ENCODE data around the gene DKK3.
A peak's percentile ranks its signal among the peaks of the same experiment; 100 is the strongest.

The DKK3 gene

GRCh38 chr11:12023015-12023414 lies 14.6 kb upstream of the DKK3 start:
- CTCF ChIA-PET = interaction anchor here (0.6 kb wide), 1 partner anchor 21 kb away, joined by 3 read pairs; no protein-coding TSS in a partner anchor
- Mint-ChIP-seq H3K9me3 (no peaks in the 10 kb centered on the region), H3K4me1 (no peaks in the 10 kb centered on the region)

GRCh38 chr11:12020546-12020945 lies 12.1 kb upstream of the DKK3 start:
- no peak overlapping the region for H3K27ac Mint-ChIP-seq
- CTCF ChIA-PET = no interaction called here
- H3K9me3 Mint-ChIP-seq = no peaks in the 10 kb centered on the region
- no peak overlapping the region for H3K4me3 Mint-ChIP-seq
- DNase-seq = no peak
- peaks cover 36% of the 10 kb centered on the region for H3K27me3 Mint-ChIP-seq
- H3K4me1 Mint-ChIP-seq = no peaks in the 10 kb centered on the region
- no peaks in the 10 kb centered on the region for H3K36me3 Mint-ChIP-seq

More at GRCh38 chr11:12023015-12023414, 14.6 kb upstream of the DKK3 start:
- no peak for DNase-seq
- no peak overlapping the region for H3K4me3 Mint-ChIP-seq
- peaks cover 16% of the 10 kb centered on the region for H3K27me3 Mint-ChIP-seq
- no peaks in the 10 kb centered on the region for H3K36me3 Mint-ChIP-seq
- no peak overlapping the region for H3K27ac Mint-ChIP-seq

GRCh38 chr11:12019866-12020416 lies 11.5 kb upstream of the DKK3 start:
- Mint-ChIP-seq H3K27ac (no peak overlapping the region), H3K4me1 (no peaks in the 10 kb centered on the region), H3K4me3 (no peak overlapping the region), H3K9me3 (no peaks in the 10 kb centered on the region), H3K27me3 (peaks cover 36% of the 10 kb centered on the region), H3K36me3 (no peaks in the 10 kb centered on the region)
- CTCF ChIA-PET = interaction anchor here (1.9 kb wide), 1 partner anchor 269 kb away, joined by 7 read pairs; no protein-coding TSS in a partner anchor
- DNase-seq = no peak

- no peak for DNase-seq
- H3K9me3 Mint-ChIP-seq = no peaks in the 10 kb centered on the region
- peaks cover 42% of the 10 kb centered on the region for H3K27me3 Mint-ChIP-seq
- no peaks in the 10 kb centered on the region for H3K4me1 Mint-ChIP-seq
- H3K36me3 Mint-ChIP-seq = no peaks in the 10 kb centered on the region
- H3K4me3 Mint-ChIP-seq = no peak overlapping the region
- CTCF ChIA-PET = interaction anchor here (1.1 to 1.9 kb wide), 2 partner anchors 8 to 269 kb away, joined by 3 to 7 read pairs; no protein-coding TSS in a partner anchor
- H3K27ac Mint-ChIP-seq = no peak overlapping the region
Measured at GRCh38 chr11:12019337-12019736, 10.9 kb upstream of the DKK3 start.

- peaks cover 55% of the 10 kb centered on the region for H3K27me3 Mint-ChIP-seq
- DNase-seq = no peak
- CTCF ChIA-PET = interaction anchor here (1.0 to 1.9 kb wide), 2 partner anchors 9 to 271 kb away, joined by 4 to 7 read pairs; partner anchors contain the start of gene DKK3
- no peak overlapping the region for H3K4me3 Mint-ChIP-seq
- H3K27ac Mint-ChIP-seq = no peak overlapping the region
- no peaks in the 10 kb centered on the region for H3K4me1 Mint-ChIP-seq
- H3K36me3 Mint-ChIP-seq = no peaks in the 10 kb centered on the region
- no peaks in the 10 kb centered on the region for H3K9me3 Mint-ChIP-seq
Measured at GRCh38 chr11:12017865-12018453, 9.5 kb upstream of the DKK3 start.

GRCh38 chr11:12017243-12017678 lies 8.8 kb upstream of the DKK3 start:
- CTCF ChIA-PET = interaction anchor here (1.0 kb wide), 1 partner anchor 32 kb away, joined by 3 read pairs; no protein-coding TSS in a partner anchor
- no peak overlapping the region for H3K27ac Mint-ChIP-seq
- DNase-seq = no peak

DNA sequence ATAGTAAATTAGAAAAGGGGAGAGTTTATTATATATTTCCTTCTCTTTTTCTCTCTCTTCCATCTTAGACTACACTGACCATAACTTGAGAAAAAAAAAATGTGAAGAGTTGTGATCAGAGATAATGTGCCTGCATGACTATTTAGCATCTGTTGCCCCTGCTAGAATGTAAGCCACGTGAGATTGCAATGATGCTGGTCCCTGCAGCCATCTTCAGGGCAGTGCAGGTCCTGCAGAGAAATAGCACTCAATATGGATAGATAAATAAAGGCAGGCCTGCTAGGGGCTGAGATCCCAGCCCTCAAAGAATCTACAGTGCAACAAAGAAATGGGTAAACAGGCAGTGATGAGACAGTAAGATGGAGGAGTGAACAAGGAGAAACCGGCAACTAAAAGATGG lies 7.8 kb upstream of the DKK3 start:
- Mint-ChIP-seq H3K36me3 (no peaks in the 10 kb centered on the region), H3K27me3 (peaks cover 62% of the 10 kb centered on the region), H3K4me3 (no peak overlapping the region), H3K27ac (no peak overlapping the region), H3K4me1 (no peaks in the 10 kb centered on the region), H3K9me3 (no peaks in the 10 kb centered on the region)
- DNase-seq = no peak
- CTCF ChIA-PET = interaction anchor here (1.0 kb wide), 1 partner anchor 31 kb away, joined by 3 read pairs; no protein-coding TSS in a partner anchor

More at GRCh38 chr11:12017243-12017678, 8.8 kb upstream of the DKK3 start:
- Mint-ChIP-seq H3K9me3 (no peaks in the 10 kb centered on the region), H3K4me1 (no peaks in the 10 kb centered on the region), H3K4me3 (no peak overlapping the region), H3K36me3 (no peaks in the 10 kb centered on the region), H3K27me3 (peaks cover 53% of the 10 kb centered on the region)

- no peak for DNase-seq
- CTCF ChIA-PET = no interaction called here
- no peak overlapping the region for H3K27ac Mint-ChIP-seq
- H3K9me3 Mint-ChIP-seq = no peaks in the 10 kb centered on the region
- no peaks in the 10 kb centered on the region for H3K4me1 Mint-ChIP-seq
- H3K27me3 Mint-ChIP-seq = peaks cover 63% of the 10 kb centered on the region
- no peak overlapping the region for H3K4me3 Mint-ChIP-seq
- no peaks in the 10 kb centered on the region for H3K36me3 Mint-ChIP-seq
Measured at GRCh38 chr11:12015486-12015885, 7.1 kb upstream of the DKK3 start.

GRCh38 chr11:12013781-12014180 lies 5.4 kb upstream of the DKK3 start:
- H3K9me3 Mint-ChIP-seq = no peaks in the 10 kb centered on the region
- H3K4me3 Mint-ChIP-seq = no peak overlapping the region
- H3K36me3 Mint-ChIP-seq = no peaks in the 10 kb centered on the region
- peaks cover 6% of the 10 kb centered on the region for H3K4me1 Mint-ChIP-seq
- no peak for DNase-seq
- peaks cover 80% of the 10 kb centered on the region for H3K27me3 Mint-ChIP-seq
- no peak overlapping the region for H3K27ac Mint-ChIP-seq
- CTCF ChIA-PET = no interaction called here

- Mint-ChIP-seq H3K9me3 (no peaks in the 10 kb centered on the region), H3K27me3 (peaks cover 87% of the 10 kb centered on the region), H3K4me1 (peaks cover 8% of the 10 kb centered on the region), H3K4me3 (peak overlapping the region; percentile 26), H3K36me3 (no peaks in the 10 kb centered on the region), H3K27ac (no peak overlapping the region)
- CTCF ChIA-PET = no interaction called here
- DNase-seq = no peak
Measured at GRCh38 chr11:12009617-12010321, 1.3 kb upstream of the DKK3 start.

DNA sequence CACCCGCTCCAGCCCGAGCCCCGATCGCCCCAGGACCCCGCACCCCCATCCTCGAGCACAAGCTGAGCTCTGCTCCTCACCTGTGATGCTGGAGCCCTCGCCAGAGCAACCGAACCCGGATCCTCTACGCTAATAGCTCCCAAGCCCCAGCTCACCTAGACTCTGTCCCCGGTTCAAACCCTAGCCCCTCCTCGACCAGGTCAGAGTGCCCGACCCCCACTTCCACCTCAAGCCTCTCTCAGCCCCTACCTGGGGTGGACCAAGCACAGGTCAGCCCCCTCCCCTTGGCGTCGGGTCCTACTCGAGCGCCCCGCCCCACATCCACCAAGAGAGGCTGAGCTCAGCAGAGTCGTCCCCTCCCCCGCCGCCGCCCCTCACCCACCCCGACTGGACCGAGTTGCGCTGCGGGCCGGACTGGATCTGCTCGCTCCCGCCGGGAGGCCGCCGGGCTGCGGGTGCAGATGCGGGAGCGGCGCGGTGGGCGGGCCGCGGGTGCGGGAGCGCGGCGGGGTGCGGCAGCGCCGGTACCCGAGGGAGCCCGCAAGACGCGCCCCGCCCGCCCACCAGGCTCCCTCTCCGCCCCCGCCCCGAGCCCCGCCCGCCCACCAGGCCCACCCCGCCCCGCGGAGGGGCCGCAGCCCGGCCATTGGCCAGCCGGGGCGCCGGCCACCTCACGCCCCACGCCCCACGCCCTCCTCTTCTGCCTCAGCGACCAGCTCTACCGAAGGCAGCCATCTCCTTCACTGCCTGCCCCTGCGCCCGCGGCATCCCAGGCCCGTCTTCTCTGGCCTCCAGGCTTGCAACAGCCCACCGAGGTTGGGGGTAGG lies 577 bp upstream of the DKK3 start:
- H3K4me3 Mint-ChIP-seq = peak overlapping the region; percentile 48
- DNase-seq = no peak
- H3K4me1 Mint-ChIP-seq = peaks cover 8% of the 10 kb centered on the region
- CTCF ChIA-PET = interaction anchor here (0.8 to 1.2 kb wide), 2 partner anchors 9 to 35 kb away, joined by 3 to 4 read pairs; no protein-coding TSS in a partner anchor
- no peaks in the 10 kb centered on the region for H3K36me3 Mint-ChIP-seq
- H3K9me3 Mint-ChIP-seq = no peaks in the 10 kb centered on the region
- H3K27me3 Mint-ChIP-seq = peaks cover 87% of the 10 kb centered on the region
- H3K27ac Mint-ChIP-seq = no peak overlapping the region

GRCh38 chr11:12007230-12007593 lies 1.2 kb downstream of the DKK3 start:
- Mint-ChIP-seq H3K36me3 (no peaks in the 10 kb centered on the region), H3K4me3 (no peak overlapping the region), H3K4me1 (peaks cover 8% of the 10 kb centered on the region), H3K9me3 (no peaks in the 10 kb centered on the region), H3K27ac (no peak overlapping the region), H3K27me3 (peaks cover 84% of the 10 kb centered on the region)
- DNase-seq = no peak
- CTCF ChIA-PET = no interaction called here

- CTCF ChIA-PET = interaction anchor here (1.0 kb wide), 1 partner anchor 38 kb away, joined by 3 read pairs; no protein-coding TSS in a partner anchor
- no peak for DNase-seq
- peaks cover 8% of the 10 kb centered on the region for H3K4me1 Mint-ChIP-seq
- peaks cover 79% of the 10 kb centered on the region for H3K27me3 Mint-ChIP-seq
- H3K4me3 Mint-ChIP-seq = no peak overlapping the region
- H3K27ac Mint-ChIP-seq = no peak overlapping the region
- no peaks in the 10 kb centered on the region for H3K9me3 Mint-ChIP-seq
- H3K36me3 Mint-ChIP-seq = no peaks in the 10 kb centered on the region
Measured at GRCh38 chr11:12006552-12007229, 1.7 kb downstream of the DKK3 start.
